SKM-1 treated with dmso at 0.1 percent for 144 hours (cell line): Measurements from ENCODE around the gene MPP2.
"Not testable (repeated sequence)": the region's sequence is repeated elsewhere in the genome, so short reads cannot be mapped to it uniquely, and the experiment has no call there.

ENCODE experiments used
- DNase-seq: peaks from one replicate; lab custom pipeline; 2025; ENCODE audit not compliant: unreplicated experiment; lab: John Stamatoyannopoulos, UW

Gene MPP2

GRCh38 chr17:43877451-43878155 is 29.7 kb downstream of the MPP2 start:
- DNase-seq, result no peak

- no peak for DNase-seq
Observed at GRCh38 chr17:43877031-43877430, 30.3 kb downstream of the MPP2 start.

GRCh38 chr17:43875476-43876147 is 31.7 kb downstream of the MPP2 start:
- no peak for DNase-seq

- DNase-seq, result no peak
Observed at GRCh38 chr17:43874293-43874692, 33.0 kb downstream of the MPP2 start.

- DNase-seq, result no peak
Observed at GRCh38 chr17:43873815-43874214, 33.5 kb downstream of the MPP2 start.

- no peak for DNase-seq
Observed at GRCh38 chr17:43873091-43873490, 34.2 kb downstream of the MPP2 start.

- no peak for DNase-seq
Observed at GRCh38 chr17:43871946-43872690, 35.2 kb downstream of the MPP2 start.

- DNase-seq, result not testable (repeated sequence)
Observed at GRCh38 chr17:43869031-43869430, 38.3 kb downstream of the MPP2 start.

- peak; percentile 49 for DNase-seq
Observed at GRCh38 chr17:43868226-43868994, 38.9 kb downstream of the MPP2 start.

- DNase-seq, result no peak
Observed at GRCh38 chr17:43864161-43864984, 43.0 kb downstream of the MPP2 start.

GRCh38 chr17:43861960-43862359 is 45.4 kb downstream of the MPP2 start:
- no peak for DNase-seq

GRCh38 chr17:43860927-43861622 is 46.3 kb downstream of the MPP2 start:
- peak; percentile 43 for DNase-seq

- no peak for DNase-seq
Observed at GRCh38 chr17:43860077-43860725, 47.1 kb downstream of the MPP2 start.

GRCh38 chr17:43857957-43858600 is 49.3 kb downstream of the MPP2 start:
- no peak for DNase-seq

- no peak for DNase-seq
Observed at GRCh38 chr17:43857141-43857540, 50.2 kb downstream of the MPP2 start.

GRCh38 chr17:43856141-43856540 is 51.2 kb downstream of the MPP2 start:
- no peak for DNase-seq

GRCh38 chr17:43855061-43855460 is 52.3 kb downstream of the MPP2 start:
- no peak for DNase-seq

GRCh38 chr17:43854498-43854897 is 52.8 kb downstream of the MPP2 start:
- no peak for DNase-seq

GRCh38 chr17:43853546-43853945 is 53.8 kb downstream of the MPP2 start:
- no peak for DNase-seq
